Parathyroid adenoma (tissue), 2 donors: Measurements from ENCODE around the gene MUC6.

Source experiments
- H2AFZ ChIP-seq: fragments of 300-600 bp; sonication (generic); one replicate; pipeline ENCODE4 v1.7.0; 2017; ENCODE audit warnings: antibody characterized with exemption, mild to moderate bottlenecking
- H3K27ac ChIP-seq: fragments of 300-600 bp; sonication (generic); one replicate; pipeline ENCODE4 v1.7.0; 2017
- H3K27me3 ChIP-seq: fragments of 300-600 bp; sonication (generic); one replicate; pipeline ENCODE4 v1.7.0; 2017; ENCODE audit warnings: low read length; ENCODE audit not compliant: control insufficient read depth, insufficient read depth
- H3K36me3 ChIP-seq: fragments of 300-600 bp; sonication (generic); one replicate; pipeline ENCODE4 v1.7.0; 2017; ENCODE audit warnings: low read length; ENCODE audit not compliant: control insufficient read depth, insufficient read depth
- H3K4me1 ChIP-seq: fragments of 300-600 bp; sonication (generic); one replicate; pipeline ENCODE4 v1.7.0; 2017; ENCODE audit warnings: control low read depth
- H3K4me2 ChIP-seq: fragments of 300-600 bp; sonication (generic); one replicate; pipeline ENCODE4 v1.7.0; 2017; ENCODE audit warnings: low read length
- H3K4me3 ChIP-seq: fragments of 300-600 bp; sonication (generic); one replicate; pipeline ENCODE4 v1.7.0; 2017; ENCODE audit warnings: low read depth, low read length
- H3K79me2 ChIP-seq: fragments of 300-600 bp; sonication (generic); one replicate; pipeline ENCODE4 v1.7.0; 2017; ENCODE audit warnings: control low read depth
- H3K9ac ChIP-seq: fragments of 300-600 bp; sonication (generic); one replicate; pipeline ENCODE4 v1.7.0; 2017; ENCODE audit warnings: mild to moderate bottlenecking
- H3K9me3 ChIP-seq: fragments of 300-600 bp; sonication (generic); one replicate; pipeline ENCODE4 v1.7.0; 2017; ENCODE audit warnings: low read length; ENCODE audit not compliant: control insufficient read depth
- TF ChIP-seq, protein P1 (sequence below): fragments of 300-600 bp; sonication (generic); IDR thresholded peaks from one replicate; pipeline ENCODE4 v1.7.0; 2017; ENCODE audit warnings: antibody characterized with exemption, mild to moderate bottlenecking
- donor health status: primary hyperparathyroidism.

The MUC6 gene

DNA sequence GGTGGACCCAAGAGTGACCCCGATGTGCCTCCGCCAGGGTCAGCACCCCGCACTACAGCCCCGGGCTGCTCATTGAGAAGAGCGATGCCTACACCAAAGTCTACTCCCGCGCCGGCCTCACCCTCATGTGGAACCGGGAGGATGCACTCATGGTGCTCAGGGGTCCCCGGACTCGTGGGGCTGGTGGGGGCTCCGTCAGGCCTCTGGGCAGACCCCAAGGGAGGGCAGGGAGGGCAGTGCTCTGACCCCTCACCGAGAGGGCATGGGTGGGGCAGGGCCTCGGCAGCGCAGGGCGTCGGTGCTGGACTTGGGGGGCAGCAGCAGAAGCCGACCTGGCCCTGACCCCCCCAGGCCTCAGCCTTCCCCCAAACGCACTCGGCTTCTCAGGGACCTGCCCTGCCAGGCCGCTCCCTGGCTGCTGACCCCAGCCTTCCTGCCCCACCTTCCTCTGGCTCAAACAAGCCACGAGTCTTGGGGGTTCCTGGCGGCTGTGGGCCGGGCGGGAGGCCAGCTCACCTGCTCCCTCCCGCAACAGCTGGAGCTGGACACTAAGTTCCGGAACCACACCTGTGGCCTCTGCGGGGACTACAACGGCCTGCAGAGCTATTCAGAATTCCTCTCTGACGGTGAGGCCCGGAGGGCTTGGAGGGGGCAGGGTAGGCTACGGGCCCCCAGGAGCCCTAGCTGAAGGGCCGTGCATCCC, 41.0 kb upstream of the MUC6 start:
- H3K4me1 ChIP-seq = no peaks in the 10 kb centered on the region
- no peak overlapping the region for H3K27ac ChIP-seq
- no peak overlapping the region for H3K9ac ChIP-seq
- H3K9me3 ChIP-seq = no peaks in the 10 kb centered on the region
- no peaks in the 10 kb centered on the region for H3K36me3 ChIP-seq
- H3K4me2 ChIP-seq = no peak overlapping the region
- no peaks in the 10 kb centered on the region for H3K27me3 ChIP-seq
- no peaks in the 10 kb centered on the region for H3K79me2 ChIP-seq
- H3K4me3 ChIP-seq = no peak overlapping the region
- TF ChIP-seq, protein P1, sequence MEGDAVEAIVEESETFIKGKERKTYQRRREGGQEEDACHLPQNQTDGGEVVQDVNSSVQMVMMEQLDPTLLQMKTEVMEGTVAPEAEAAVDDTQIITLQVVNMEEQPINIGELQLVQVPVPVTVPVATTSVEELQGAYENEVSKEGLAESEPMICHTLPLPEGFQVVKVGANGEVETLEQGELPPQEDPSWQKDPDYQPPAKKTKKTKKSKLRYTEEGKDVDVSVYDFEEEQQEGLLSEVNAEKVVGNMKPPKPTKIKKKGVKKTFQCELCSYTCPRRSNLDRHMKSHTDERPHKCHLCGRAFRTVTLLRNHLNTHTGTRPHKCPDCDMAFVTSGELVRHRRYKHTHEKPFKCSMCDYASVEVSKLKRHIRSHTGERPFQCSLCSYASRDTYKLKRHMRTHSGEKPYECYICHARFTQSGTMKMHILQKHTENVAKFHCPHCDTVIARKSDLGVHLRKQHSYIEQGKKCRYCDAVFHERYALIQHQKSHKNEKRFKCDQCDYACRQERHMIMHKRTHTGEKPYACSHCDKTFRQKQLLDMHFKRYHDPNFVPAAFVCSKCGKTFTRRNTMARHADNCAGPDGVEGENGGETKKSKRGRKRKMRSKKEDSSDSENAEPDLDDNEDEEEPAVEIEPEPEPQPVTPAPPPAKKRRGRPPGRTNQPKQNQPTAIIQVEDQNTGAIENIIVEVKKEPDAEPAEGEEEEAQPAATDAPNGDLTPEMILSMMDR = no peak
- no peak overlapping the region for H2AFZ ChIP-seq

GRCh38 chr11:1077033-1077416, 40.5 kb upstream of the MUC6 start:
- no peaks in the 10 kb centered on the region for H3K4me1 ChIP-seq
- H3K9me3 ChIP-seq = no peaks in the 10 kb centered on the region
- H3K9ac ChIP-seq = no peak overlapping the region
- H2AFZ ChIP-seq = no peak overlapping the region
- H3K79me2 ChIP-seq = no peaks in the 10 kb centered on the region
- H3K27ac ChIP-seq = no peak overlapping the region
- H3K27me3 ChIP-seq = no peaks in the 10 kb centered on the region
- TF ChIP-seq, protein P1 = no peak
- no peak overlapping the region for H3K4me3 ChIP-seq
- no peak overlapping the region for H3K4me2 ChIP-seq
- no peaks in the 10 kb centered on the region for H3K36me3 ChIP-seq

DNA sequence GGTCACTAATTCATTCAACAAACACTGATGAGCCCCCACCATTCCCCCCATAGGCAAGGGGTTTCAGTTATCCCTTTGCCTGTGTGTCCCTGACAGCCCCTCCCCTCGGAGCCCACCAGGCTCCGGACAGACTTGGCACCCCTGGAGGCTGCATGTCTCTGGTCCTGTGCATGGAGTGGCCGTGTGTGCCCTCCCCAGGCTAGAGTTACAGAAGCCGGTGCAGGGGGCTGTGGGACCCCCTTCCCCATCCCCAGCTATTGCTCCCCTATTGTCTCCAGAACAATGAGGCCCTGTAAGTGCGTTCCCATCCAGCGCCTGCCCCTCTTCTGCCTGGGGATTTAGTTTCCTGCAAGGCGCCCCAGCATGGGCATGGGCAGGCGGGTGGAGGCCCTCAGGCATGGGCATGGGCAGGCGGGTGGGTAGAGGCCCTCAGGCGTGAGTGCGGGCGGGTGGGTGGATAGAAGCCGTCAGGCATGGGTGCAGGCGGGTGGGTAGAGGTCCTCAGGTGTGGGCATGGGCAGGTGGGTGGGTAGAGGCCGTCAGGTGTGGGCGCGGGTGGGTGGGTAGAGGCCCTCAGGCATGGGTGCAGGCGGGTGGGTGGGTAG, 39.6 kb upstream of the MUC6 start:
- H3K27ac ChIP-seq = no peak overlapping the region
- H3K4me1 ChIP-seq = no peaks in the 10 kb centered on the region
- no peaks in the 10 kb centered on the region for H3K36me3 ChIP-seq
- H3K4me2 ChIP-seq = no peak overlapping the region
- H3K9me3 ChIP-seq = no peaks in the 10 kb centered on the region
- no peaks in the 10 kb centered on the region for H3K27me3 ChIP-seq
- H2AFZ ChIP-seq = no peak overlapping the region
- H3K9ac ChIP-seq = no peak overlapping the region
- TF ChIP-seq, protein P1 = no peak
- H3K4me3 ChIP-seq = no peak overlapping the region
- no peaks in the 10 kb centered on the region for H3K79me2 ChIP-seq

GRCh38 chr11:1075341-1075911, 38.9 kb upstream of the MUC6 start:
- no peak overlapping the region for H3K4me3 ChIP-seq
- H3K27me3 ChIP-seq = no peaks in the 10 kb centered on the region
- no peaks in the 10 kb centered on the region for H3K36me3 ChIP-seq
- H2AFZ ChIP-seq = no peak overlapping the region
- no peak overlapping the region for H3K4me2 ChIP-seq
- no peak overlapping the region for H3K9ac ChIP-seq
- TF ChIP-seq, protein P1 = no peak
- no peaks in the 10 kb centered on the region for H3K4me1 ChIP-seq
- H3K9me3 ChIP-seq = no peaks in the 10 kb centered on the region
- H3K79me2 ChIP-seq = no peaks in the 10 kb centered on the region
- H3K27ac ChIP-seq = no peak overlapping the region
